Spleen (tissue), 7 donors: ENCODE measurements around the gene MKRN3.

ENCODE experiments used
- CTCF ChIP-seq, 11 experiments: fragments of 200-600 bp in 7 of 11; fragments of 450-650 bp in 4 of 11; sonication (generic) in 4 of 11; IDR thresholded peaks in 8 of 11; conservative IDR thresholded peaks in 3 of 11; 1 replicate in 7 of 11; 2 replicates in 4 of 11; pipeline versions ENCODE4 v1.4.0 to v1.8.0; 2016 to 2021; ENCODE audit warnings: antibody characterized with exemption in 11 of 11, inconsistent platforms in 4 of 11, mild to moderate bottlenecking in 1 of 11
- POLR2A ChIP-seq, 3 donors: fragments of 450-650 bp; IDR thresholded peaks; one replicate each; pipeline ENCODE4 v1.5.1; 2017; ENCODE audit warnings: antibody characterized with exemption in 3 of 3, mild to moderate bottlenecking in 1 of 3
- donor health status: DM: no; HTN: no; CAD: no; lungs with moderate emphysema.
- donor health status: DM: no; HTN: no; CAD: no.
- donor health status: DM: no; HTN: no; CAD: no.

GRCh38 chr15:23536659-23537058 lies 28.8 kb upstream of the MKRN3 start:
- no peak for TF ChIP-seq CTCF (IDR thresholded peaks at IDR 0.05 in 8 of 11, conservative IDR thresholded peaks at IDR 0.05 in 3 of 11)
- TF ChIP-seq POLR2A (IDR thresholded peaks at IDR 0.05) = no peak
